SU-DHL-6 (cell line): Measurements from ENCODE around the gene DAAM2.

Source experiments
- H2AFZ ChIP-seq: fragments of 200-600 bp; sonication (generic); 2 replicates; pipeline ENCODE4 v1.6.1; 2014; ENCODE audit warnings: low read depth, mild to moderate bottlenecking, moderate library complexity, mixed read lengths, antibody characterized with exemption, low read length; ENCODE audit not compliant: severe bottlenecking
- H3F3A ChIP-seq: fragments of 200-600 bp; shearing (Covaris generic); 2 replicates; pipeline ENCODE4 v1.6.0; 2016; ENCODE audit warnings: antibody characterized with exemption, mild to moderate bottlenecking; ENCODE audit not compliant: insufficient read depth
- H3K27ac ChIP-seq: fragments of 200-600 bp; sonication (generic); 2 replicates; pipeline ENCODE4 v1.5.1; 2016; ENCODE audit warnings: low read depth, mild to moderate bottlenecking, low read length, moderate library complexity, mixed read lengths
- H3K27me3 ChIP-seq: fragments of 200-600 bp; sonication (generic), shearing (Covaris generic); 2 replicates; pipeline ENCODE4 v1.6.0; 2014; ENCODE audit warnings: mild to moderate bottlenecking, low read length
- H3K36me3 ChIP-seq: fragments of 200-600 bp; sonication (generic); 2 replicates; pipeline ENCODE4 v1.6.1; 2014; ENCODE audit warnings: mild to moderate bottlenecking, low read length, mixed read lengths
- H3K4me2 ChIP-seq: fragments of 300-600, 200-600 bp; shearing (Covaris generic), sonication (generic); 2 replicates; pipeline ENCODE4 v1.6.0; 2014; ENCODE audit warnings: low read length, low read depth, mild to moderate bottlenecking; ENCODE audit not compliant: poor library complexity, severe bottlenecking
- H3K4me3 ChIP-seq: fragments of 200-600 bp; sonication (generic); 2 replicates; pipeline ENCODE4 v1.5.1; 2014; ENCODE audit warnings: antibody characterized with exemption, low read length, mild to moderate bottlenecking, mixed read lengths; ENCODE audit not compliant: insufficient read depth, poor library complexity, severe bottlenecking
- H3K79me2 ChIP-seq: fragments of 200-600 bp; sonication (generic); 2 replicates; pipeline ENCODE4 v1.6.1; 2014; ENCODE audit warnings: mild to moderate bottlenecking, low read length, moderate library complexity; ENCODE audit not compliant: insufficient read depth
- H3K9ac ChIP-seq: fragments of 200-600 bp; sonication (generic); 2 replicates; pipeline ENCODE4 v1.7.0; 2014; ENCODE audit warnings: mild to moderate bottlenecking, low read length
- H3K9me2 ChIP-seq: fragments of 200-600 bp; sonication (generic); replicated peaks from 2 replicates; pipeline ENCODE4 v1.6.1; 2014; ENCODE audit warnings: low read length; ENCODE audit not compliant: insufficient read depth
- H3K9me3 ChIP-seq: fragments of 200-600 bp; sonication (generic); 2 replicates; pipeline ENCODE4 v1.6.1; 2014; ENCODE audit warnings: low read length, mixed read lengths; ENCODE audit not compliant: insufficient read depth
- H4K20me1 ChIP-seq: fragments of 200-600 bp; sonication (generic); 2 replicates; pipeline ENCODE4 v1.6.1; 2014; ENCODE audit warnings: low read depth, mild to moderate bottlenecking, antibody characterized with exemption, low read length, moderate library complexity, mixed read lengths
- CTCF ChIP-seq: fragments of 200-600 bp; sonication (generic); IDR thresholded peaks from one replicate; pipeline ENCODE4 v1.5.1; 2017; ENCODE audit warnings: antibody characterized with exemption, mild to moderate bottlenecking, low read length, moderate library complexity; ENCODE audit not compliant: insufficient read depth, poor library complexity, severe bottlenecking
- EZH2phosphoT487 ChIP-seq: fragments of 200-600 bp; sonication (generic), shearing (Covaris generic); conservative IDR thresholded peaks from 2 replicates; pipeline ENCODE4 v1.6.1; 2018; ENCODE audit warnings: mild to moderate bottlenecking, antibody characterized with exemption, low read length, moderate library complexity, mixed read lengths

Gene DAAM2

GRCh38 chr6:39908838-39909583, 116.8 kb downstream of the DAAM2 start:
- TF ChIP-seq CTCF (no peak), EZH2phosphoT487 (no peak)
- H3K9me3 ChIP-seq = no peaks in the 10 kb centered on the region
- H3K4me3 ChIP-seq = no peak overlapping the region
- no peaks in the 10 kb centered on the region for H4K20me1 ChIP-seq
- no peaks in the 10 kb centered on the region for H3F3A ChIP-seq
- no peaks in the 10 kb centered on the region for H3K9me2 ChIP-seq
- H2AFZ ChIP-seq = no peak overlapping the region
- no peaks in the 10 kb centered on the region for H3K27me3 ChIP-seq
- H3K36me3 ChIP-seq = no peaks in the 10 kb centered on the region
- H3K27ac ChIP-seq = no peak overlapping the region
- H3K9ac ChIP-seq = no peak overlapping the region
- no peaks in the 10 kb centered on the region for H3K79me2 ChIP-seq
- no peak overlapping the region for H3K4me2 ChIP-seq

- no peaks in the 10 kb centered on the region for H3K9me2 ChIP-seq
- H2AFZ ChIP-seq = no peak overlapping the region
- no peaks in the 10 kb centered on the region for H3K9me3 ChIP-seq
- H3K27me3 ChIP-seq = no peaks in the 10 kb centered on the region
- no peaks in the 10 kb centered on the region for H4K20me1 ChIP-seq
- H3K4me2 ChIP-seq = no peak overlapping the region
- H3F3A ChIP-seq = no peaks in the 10 kb centered on the region
- H3K4me3 ChIP-seq = no peak overlapping the region
- TF ChIP-seq CTCF (no peak), EZH2phosphoT487 (no peak)
- no peak overlapping the region for H3K27ac ChIP-seq
- no peaks in the 10 kb centered on the region for H3K79me2 ChIP-seq
- H3K9ac ChIP-seq = no peak overlapping the region
- H3K36me3 ChIP-seq = no peaks in the 10 kb centered on the region
These were observed 117.5 kb downstream of the DAAM2 start for GRCh38 chr6:39909701-39910100.

- H3K36me3 ChIP-seq = no peaks in the 10 kb centered on the region
- no peaks in the 10 kb centered on the region for H3K79me2 ChIP-seq
- no peaks in the 10 kb centered on the region for H3K27me3 ChIP-seq
- no peak for TF ChIP-seq CTCF
- TF ChIP-seq EZH2phosphoT487 = no peak
- no peaks in the 10 kb centered on the region for H3K9me2 ChIP-seq
- no peak overlapping the region for H3K27ac ChIP-seq
- H3K4me2 ChIP-seq = no peak overlapping the region
- no peaks in the 10 kb centered on the region for H3F3A ChIP-seq
- no peak overlapping the region for H3K9ac ChIP-seq
- no peaks in the 10 kb centered on the region for H4K20me1 ChIP-seq
- no peak overlapping the region for H2AFZ ChIP-seq
- no peak overlapping the region for H3K4me3 ChIP-seq
- H3K9me3 ChIP-seq = no peaks in the 10 kb centered on the region
These were observed 118.0 kb downstream of the DAAM2 start for GRCh38 chr6:39910164-39910563.
